GM19455 (cell line): Measurements from ENCODE around the gene FMN1.

ENCODE experiments used
- ATAC-seq: cut with Tn5 transposase; IDR thresholded peaks from one replicate; pipeline ENCODE4 v1.9.1; 2021; ENCODE audit not compliant: unreplicated experiment

The FMN1 gene

GRCh38 chr15:33068511-33068990 is 126.0 kb downstream of the FMN1 start:
- no peak for ATAC-seq

- ATAC-seq, result no peak
These were observed 126.5 kb downstream of the FMN1 start for GRCh38 chr15:33068007-33068481.

- ATAC-seq, result no peak
These were observed 127.1 kb downstream of the FMN1 start for GRCh38 chr15:33067456-33067855.

- no peak for ATAC-seq
These were observed 127.9 kb downstream of the FMN1 start for GRCh38 chr15:33066584-33066983.

GRCh38 chr15:33064878-33065277 is 129.6 kb downstream of the FMN1 start:
- ATAC-seq, result no peak

- no peak for ATAC-seq
These were observed 135.3 kb downstream of the FMN1 start for GRCh38 chr15:33059184-33059583.

GRCh38 chr15:33057845-33058244 is 136.7 kb downstream of the FMN1 start:
- no peak for ATAC-seq

GRCh38 chr15:33055962-33056361 is 138.6 kb downstream of the FMN1 start:
- ATAC-seq, result no peak

- no peak for ATAC-seq
These were observed 143.0 kb downstream of the FMN1 start for GRCh38 chr15:33051528-33051927.

- no peak for ATAC-seq
These were observed 146.3 kb downstream of the FMN1 start for GRCh38 chr15:33048255-33048654.

GRCh38 chr15:33047077-33047476 is 147.4 kb downstream of the FMN1 start:
- no peak for ATAC-seq

- no peak for ATAC-seq
These were observed 148.2 kb downstream of the FMN1 start for GRCh38 chr15:33046329-33046728.

- no peak for ATAC-seq
These were observed 149.3 kb downstream of the FMN1 start for GRCh38 chr15:33045066-33045810.

GRCh38 chr15:33044598-33044997 is 149.9 kb downstream of the FMN1 start:
- no peak for ATAC-seq

- ATAC-seq, result no peak
These were observed 150.9 kb downstream of the FMN1 start for GRCh38 chr15:33043636-33044035.

- no peak for ATAC-seq
These were observed 154.0 kb downstream of the FMN1 start for GRCh38 chr15:33040496-33040895.

- ATAC-seq, result no peak
These were observed 159.9 kb downstream of the FMN1 start for GRCh38 chr15:33034588-33034987.

- ATAC-seq, result no peak
These were observed 162.5 kb downstream of the FMN1 start for GRCh38 chr15:33032053-33032452.

- no peak for ATAC-seq
These were observed 163.1 kb downstream of the FMN1 start for GRCh38 chr15:33031324-33031821.

GRCh38 chr15:33030315-33030714 is 164.2 kb downstream of the FMN1 start:
- ATAC-seq, result no peak

GRCh38 chr15:33029109-33029652 is 165.3 kb downstream of the FMN1 start:
- ATAC-seq, result no peak

GRCh38 chr15:33028495-33028894 is 166.0 kb downstream of the FMN1 start:
- no peak for ATAC-seq
